HT1080 (cell line): ENCODE data around the gene HDAC6. TPM values are rescaled to one million over a fixed set of nuclear protein-coding genes. Genes with fewer than 3 reads are reported as not detected.
"Not testable (repeated sequence)": the region's sequence is repeated elsewhere in the genome, so short reads cannot be mapped to it uniquely, and the experiment has no call there.

Experiments used
- DNase-seq: peaks from one replicate; pipeline ENCODE4 v3.0.0-alpha.2; 2015; ENCODE audit warnings: low read depth
- total RNA-seq: library from RNA; depleted of rRNA; stranded (reverse); fragments of >200 nt; shearing (Covaris generic); gene quantifications from 2 replicates; pipeline ENCODE4 v1.2.3, GENCODE V29; 2014

HDAC6 gene
- total RNA-seq, 1 experiment from 2014 or later = 12.0 TPM

DNA sequence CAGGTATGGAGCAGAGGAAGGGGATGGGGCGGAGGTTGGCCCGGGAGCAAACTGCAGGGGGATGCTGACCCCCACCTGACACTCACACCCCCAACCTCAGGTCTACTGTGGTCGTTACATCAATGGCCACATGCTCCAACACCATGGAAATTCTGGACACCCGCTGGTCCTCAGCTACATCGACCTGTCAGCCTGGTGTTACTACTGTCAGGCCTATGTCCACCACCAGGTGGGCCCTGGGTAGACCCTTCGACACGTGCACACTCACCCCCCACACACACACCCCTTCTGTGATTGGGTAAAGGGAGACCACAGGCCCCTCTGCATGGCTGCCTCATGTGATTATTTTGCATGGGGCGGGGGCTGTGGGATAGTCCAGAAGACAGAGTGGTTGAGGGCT, 22.2 kb downstream of the HDAC6 start:
- no peak for DNase-seq

DNA sequence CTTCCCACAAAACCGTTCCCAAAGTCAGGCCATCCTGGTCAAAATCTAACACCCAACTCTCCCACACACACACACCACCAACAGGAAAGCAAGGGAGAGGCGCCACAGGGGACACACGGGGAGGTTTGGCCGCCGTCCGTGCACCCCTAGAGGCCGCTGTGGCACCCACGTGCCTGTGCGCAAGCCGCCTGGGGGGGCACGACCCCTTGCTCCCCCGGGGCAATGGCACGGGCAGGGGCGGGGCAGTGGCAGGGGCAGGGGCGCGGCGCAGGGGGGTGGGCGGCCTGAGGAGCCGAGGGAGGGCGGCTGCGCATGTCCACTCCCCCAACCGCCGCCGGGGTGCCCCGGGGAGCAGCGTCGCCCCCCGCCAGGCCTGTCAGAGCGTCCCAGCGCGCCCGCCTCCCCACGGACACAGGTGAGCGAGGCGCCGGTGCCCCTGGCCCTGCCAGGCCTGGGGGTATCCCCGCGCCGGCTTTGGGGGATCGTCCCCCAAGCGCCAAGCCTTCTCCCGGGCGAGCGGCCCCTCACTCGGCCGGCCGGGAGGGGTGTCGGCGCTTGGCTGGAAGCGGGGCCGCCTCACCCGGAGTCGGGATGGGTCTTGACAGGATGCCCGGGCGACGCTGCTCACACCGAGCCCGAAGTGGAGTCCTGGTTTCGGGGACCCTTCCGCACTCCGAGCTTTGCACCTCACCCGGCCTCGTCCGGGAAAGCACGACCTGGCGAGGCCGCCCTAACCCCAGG, 24.4 kb downstream of the HDAC6 start, which contains the start of gene ERAS:
Gene ERAS, plus strand, starts transcription at position 379 of the 741 bp plus-strand sequence. CDS start 2,611 bp downstream, outside the sequence.
- no peak for DNase-seq

GRCh38 chrX:48826876-48827653, 25.2 kb downstream of the HDAC6 start:
- DNase-seq = no peak

GRCh38 chrX:48827654-48827968, 25.7 kb downstream of the HDAC6 start:
- DNase-seq = no peak

- no peak for DNase-seq
Observed at GRCh38 chrX:48829016-48829735, 27.3 kb downstream of the HDAC6 start.

DNA sequence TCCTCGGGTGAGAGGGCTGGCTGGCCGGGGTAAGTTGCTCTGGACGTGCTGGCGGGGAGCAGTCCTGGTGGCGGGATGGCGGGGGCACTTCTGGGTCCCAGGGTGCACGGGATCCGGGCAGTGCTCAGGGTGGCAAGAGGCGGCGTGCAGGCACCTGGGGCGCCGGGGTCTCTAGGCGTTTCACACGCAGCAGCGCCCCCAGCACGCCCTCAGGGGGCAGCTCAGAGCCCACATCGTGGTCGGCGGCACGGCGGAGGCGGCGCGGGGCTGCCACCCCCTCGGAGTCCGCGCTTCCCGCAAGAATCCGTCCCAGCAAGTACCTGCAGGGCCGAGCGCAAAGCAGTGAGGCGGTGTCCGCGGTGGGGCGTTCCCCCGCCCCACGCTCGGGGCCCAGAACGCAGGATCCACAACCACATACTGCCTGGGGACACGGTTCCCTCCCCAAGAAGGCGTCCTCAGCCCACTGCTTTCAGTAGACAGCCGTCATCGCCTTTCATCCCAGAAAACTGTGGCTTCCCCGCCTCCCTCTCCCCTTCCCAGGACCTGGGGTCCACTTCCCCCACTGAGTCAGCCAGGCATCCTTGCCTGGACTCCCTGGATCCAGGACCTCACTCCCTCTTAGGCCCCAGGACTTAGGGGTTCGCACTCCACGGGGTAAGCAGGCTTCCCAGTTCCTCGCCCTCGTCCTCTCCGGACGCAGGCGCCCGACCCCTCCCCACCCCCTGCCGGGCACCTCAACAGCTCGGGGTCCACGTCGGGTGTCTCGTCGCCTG, 29.5 kb downstream of the HDAC6 start:
- DNase-seq = no peak

DNA sequence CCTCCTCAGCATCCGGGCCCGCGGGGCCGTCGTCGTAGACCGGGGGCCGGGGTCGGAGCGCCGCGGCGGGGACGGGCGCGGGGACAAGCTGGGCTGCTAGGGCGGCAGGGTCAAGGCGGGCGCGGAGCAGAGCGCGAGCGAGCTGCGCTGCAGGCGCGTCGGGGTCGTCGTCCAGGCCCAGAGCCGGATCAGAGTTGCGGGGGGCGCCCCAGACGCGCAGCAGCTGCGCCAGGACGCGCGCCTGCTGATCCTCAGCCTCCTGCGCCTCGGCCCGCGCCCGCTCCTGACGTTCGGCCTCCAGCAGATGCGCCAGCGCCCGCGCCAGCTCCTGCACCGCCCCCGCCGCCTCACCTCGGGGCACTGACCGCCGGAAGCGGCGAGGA, 30.0 kb downstream of the HDAC6 start:
- no peak for DNase-seq

DNA sequence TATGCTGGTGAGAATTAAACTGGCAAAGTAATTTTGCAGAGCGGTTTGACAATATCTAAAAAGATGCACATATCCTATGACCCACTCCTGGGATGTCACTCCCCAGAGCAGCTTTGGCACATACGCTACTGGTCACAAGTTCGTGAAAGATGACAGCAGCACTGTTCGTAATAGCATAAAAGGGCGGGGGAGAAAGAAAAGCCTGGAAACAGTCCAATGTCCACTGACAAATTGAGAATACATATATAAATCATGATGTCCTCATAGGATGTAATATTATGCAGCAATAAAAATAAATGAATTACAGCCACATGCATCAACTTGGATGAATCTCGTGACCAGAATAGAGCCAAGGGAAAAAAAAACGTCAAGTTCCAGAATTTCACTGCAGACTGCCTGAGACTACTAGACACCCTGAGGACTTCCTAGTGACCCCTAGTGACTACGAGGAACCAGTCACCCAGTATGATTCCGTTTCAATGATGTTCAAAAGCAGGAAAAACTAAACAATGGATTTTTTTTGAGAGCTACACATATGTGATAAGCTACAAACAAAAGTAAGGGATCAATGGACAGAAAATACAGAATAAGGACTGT, 31.8 kb downstream of the HDAC6 start:
- DNase-seq = no peak

GRCh38 chrX:48834383-48834709, 32.5 kb downstream of the HDAC6 start:
- DNase-seq = no peak

DNA sequence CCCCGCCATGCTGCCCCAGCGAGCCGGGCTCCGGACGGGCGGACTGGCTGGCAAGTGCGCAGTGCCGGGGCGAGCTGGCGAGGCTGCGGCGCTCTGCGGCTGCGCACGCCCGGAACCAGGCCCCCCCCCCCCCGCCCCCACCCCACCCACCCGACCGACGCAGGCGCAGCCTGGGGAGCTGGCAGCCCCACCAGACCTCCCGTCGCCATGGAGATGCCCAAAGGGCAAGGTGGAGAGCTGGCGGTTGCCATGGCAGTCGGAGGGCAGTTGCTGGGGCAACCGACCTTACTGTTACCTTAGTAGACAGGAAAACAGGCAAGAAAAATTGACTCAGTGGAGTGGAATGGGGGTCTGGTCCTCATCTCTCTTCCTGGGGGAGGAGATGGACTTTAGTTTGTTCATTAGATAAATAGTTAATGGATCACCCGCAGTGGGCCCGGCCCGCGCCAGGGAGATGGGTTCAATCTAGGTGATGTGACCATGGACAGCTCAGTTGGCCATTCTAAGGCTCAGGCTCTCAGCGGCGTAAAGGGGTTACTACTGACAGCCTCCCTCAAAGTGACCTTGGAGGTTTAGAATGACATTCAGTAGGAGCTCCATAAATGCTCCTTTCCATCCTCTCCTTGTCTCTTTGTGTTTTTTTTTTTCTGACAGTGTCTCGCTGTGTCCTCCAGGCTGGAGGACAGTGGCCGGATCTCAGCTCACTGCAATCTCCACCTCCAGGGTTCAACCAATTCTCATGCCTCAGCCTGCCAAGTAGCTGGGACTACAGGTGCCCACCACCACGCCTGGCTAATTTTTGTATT, 33.9 kb downstream of the HDAC6 start, which contains the start of gene PCSK1N:
Gene PCSK1N, minus strand, starts transcription at position 87 of the 806 bp plus-strand sequence. Its CDS starts 78 bp downstream, at position 9.
- no peak for DNase-seq

- DNase-seq = no peak
Observed at GRCh38 chrX:48839686-48840085, 37.8 kb downstream of the HDAC6 start.

DNA sequence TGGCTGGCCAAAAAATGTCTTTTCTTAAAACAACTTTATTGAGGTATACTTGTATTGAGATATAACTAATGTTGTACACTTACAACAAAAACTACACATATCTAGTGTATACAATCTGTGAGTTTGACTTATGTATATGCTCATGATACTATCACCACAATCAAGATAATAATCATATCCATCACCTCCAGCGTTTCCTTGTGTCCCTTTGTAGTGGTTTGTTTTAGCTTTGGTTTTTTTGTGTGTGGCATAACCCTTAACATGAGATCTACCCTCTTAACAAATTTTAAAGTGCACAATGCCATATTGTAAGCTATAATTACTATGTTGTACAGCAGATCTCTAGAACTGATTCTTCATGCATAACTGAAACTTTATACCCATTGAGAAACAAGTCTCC, 47.0 kb downstream of the HDAC6 start:
- no peak for DNase-seq

DNA sequence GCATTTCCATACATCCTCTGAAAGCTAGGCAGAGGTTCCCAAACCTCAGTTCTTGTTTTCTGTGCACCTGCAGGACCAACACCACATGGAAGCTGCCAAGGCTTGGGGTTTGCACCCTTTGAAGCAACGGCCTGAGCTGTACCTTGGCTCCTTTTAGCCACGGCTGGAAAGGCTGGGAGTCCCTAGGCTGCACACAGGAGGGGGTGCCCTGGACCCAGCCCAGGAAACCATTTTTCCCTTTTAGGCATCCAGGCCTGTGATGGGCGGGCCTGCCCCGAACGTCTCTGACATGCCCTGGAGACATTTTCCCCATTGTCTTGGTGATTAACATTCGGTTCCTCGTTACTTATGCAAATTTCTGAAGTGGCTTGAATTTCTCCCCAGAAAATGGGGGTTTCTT, 51.0 kb downstream of the HDAC6 start:
- DNase-seq = no peak

DNA sequence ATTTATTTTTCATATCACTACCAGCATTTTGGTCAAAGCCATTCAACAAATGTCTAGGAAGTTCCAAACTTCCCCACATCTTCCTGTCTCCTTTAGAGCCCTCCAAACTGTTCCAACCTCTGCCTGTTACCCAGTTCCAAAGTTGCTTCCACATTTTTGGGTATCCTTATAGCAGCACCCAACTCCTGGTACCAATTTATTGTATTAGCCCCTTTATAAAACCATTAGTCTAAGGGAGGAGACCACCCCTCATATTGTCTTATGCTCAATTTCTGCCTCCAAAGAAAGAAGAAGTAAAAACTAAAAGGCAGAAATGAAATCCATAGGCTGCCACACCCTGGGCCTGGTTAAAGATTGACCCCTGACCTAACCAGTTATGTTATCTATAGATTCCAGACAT, 51.6 kb downstream of the HDAC6 start:
- DNase-seq = not testable (repeated sequence)

DNA sequence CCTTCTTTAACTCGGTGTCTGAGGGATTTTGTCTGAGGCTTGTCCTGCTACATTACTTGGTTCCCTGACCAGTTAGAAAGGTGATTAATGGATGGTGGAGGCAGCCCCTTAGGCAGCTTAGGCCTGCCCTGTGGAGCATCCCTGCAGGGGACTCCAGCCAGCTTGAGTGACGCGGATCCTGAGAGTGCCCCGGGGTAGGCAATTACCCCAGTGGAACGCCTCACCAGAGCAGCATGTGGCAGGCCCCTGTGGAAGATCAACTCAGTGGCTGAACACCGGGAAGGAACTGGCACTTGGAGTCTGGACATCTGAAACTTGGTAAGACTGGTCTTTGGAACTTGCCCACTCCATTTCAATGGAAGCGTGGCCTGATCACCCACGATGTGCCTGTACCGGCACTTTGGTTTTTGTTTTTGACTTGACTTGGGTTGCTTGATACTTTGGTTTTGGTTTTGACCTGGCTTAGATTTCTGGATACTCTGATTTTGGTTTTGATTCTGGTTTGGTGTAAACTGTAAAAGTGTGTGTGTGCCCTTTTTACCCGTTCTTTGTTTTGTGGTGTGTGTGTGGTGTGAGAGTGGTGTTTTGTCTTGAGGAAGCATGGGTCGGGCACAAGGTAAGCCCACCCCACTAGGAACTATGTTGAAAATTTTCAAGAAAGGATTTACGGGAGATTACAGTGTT, 52.4 kb downstream of the HDAC6 start:
- DNase-seq = not testable (repeated sequence)

DNA sequence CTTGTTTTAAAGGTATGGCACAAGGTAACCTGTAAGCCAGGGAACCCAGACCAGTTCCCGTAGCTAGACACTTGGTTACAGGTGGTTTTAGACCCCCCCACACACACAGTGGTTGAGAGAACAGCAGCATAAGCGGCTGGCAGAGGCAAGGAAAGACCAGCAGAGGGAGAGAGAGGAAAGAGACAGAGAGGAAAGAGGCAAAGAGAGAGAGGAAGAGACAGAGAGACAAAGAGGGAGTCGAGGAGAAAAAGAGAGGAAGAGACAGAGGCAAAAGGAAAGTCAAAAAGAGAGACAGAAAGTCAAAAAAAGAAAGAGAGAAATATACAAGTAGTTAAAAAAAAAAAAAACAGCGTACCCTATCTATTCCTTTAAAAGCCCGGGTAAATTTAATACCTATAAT, 53.0 kb downstream of the HDAC6 start:
- DNase-seq = peak; percentile 25

GRCh38 chrX:48864210-48864609, 62.3 kb downstream of the HDAC6 start:
- peak; percentile 64 for DNase-seq

- DNase-seq = not testable (repeated sequence)
Observed at GRCh38 chrX:48872017-48872416, 70.2 kb downstream of the HDAC6 start.
